ENCODE data around the gene RPS6KL1. TPM values are rescaled to one million over a fixed set of nuclear protein-coding genes. Genes with fewer than 3 reads are reported as not detected.

RPS6KL1 gene
- total and polyA plus RNA-seq, 2 experiments from 2014 or later = 5.6 to 6.5 TPM

DNA sequence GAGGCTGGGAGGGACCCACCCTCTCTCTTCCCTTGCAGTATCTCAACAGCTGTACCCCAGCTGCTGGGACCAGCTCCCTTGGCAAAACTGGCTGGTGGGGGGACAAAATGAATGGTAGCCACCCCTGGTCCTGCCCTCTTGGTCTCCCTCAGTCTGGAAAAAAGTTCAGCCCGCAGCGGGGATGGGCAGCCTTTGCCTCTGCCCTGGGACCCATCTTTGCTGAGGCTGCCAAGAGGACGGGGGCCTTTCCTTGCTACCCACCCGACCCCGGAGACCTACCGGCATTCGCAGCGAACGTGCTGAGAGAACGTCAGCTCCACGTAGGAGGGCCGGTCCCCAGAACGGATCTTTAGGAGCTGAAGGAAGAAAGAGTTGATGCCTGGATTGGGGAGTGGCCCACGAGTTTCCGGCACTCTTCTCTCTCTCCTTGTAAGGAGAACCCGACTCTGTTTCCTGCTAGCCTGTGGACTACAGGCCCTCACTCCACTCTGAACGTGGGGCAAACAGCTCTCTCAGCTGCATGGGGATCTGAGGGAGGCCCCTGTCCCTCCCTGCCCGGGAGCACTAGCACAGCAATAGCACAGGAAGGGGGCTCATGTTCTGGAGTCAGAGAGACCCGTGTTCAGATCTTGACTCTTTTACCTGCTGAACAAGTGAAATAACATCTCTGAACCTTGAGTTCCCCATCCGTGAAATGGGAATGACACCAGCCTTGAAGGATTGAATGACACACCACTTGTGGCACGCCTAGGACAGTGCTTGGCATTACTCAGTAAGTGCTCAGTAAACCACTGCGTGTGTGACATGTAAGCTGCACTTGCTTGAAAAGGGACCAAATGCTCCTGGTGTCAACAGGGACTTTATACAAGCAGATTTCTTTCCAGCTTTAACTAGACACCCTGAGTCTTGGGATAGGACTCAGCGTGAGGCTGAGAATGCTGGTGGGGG is 25.4 kb upstream of the RPS6KL1 start (continued):
- TF ChIP-seq, protein P1, sequence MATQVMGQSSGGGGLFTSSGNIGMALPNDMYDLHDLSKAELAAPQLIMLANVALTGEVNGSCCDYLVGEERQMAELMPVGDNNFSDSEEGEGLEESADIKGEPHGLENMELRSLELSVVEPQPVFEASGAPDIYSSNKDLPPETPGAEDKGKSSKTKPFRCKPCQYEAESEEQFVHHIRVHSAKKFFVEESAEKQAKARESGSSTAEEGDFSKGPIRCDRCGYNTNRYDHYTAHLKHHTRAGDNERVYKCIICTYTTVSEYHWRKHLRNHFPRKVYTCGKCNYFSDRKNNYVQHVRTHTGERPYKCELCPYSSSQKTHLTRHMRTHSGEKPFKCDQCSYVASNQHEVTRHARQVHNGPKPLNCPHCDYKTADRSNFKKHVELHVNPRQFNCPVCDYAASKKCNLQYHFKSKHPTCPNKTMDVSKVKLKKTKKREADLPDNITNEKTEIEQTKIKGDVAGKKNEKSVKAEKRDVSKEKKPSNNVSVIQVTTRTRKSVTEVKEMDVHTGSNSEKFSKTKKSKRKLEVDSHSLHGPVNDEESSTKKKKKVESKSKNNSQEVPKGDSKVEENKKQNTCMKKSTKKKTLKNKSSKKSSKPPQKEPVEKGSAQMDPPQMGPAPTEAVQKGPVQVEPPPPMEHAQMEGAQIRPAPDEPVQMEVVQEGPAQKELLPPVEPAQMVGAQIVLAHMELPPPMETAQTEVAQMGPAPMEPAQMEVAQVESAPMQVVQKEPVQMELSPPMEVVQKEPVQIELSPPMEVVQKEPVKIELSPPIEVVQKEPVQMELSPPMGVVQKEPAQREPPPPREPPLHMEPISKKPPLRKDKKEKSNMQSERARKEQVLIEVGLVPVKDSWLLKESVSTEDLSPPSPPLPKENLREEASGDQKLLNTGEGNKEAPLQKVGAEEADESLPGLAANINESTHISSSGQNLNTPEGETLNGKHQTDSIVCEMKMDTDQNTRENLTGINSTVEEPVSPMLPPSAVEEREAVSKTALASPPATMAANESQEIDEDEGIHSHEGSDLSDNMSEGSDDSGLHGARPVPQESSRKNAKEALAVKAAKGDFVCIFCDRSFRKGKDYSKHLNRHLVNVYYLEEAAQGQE (IDR thresholded peaks at IDR 0.05; ENCODE audit: unreplicated experiment) = no peak

DNA sequence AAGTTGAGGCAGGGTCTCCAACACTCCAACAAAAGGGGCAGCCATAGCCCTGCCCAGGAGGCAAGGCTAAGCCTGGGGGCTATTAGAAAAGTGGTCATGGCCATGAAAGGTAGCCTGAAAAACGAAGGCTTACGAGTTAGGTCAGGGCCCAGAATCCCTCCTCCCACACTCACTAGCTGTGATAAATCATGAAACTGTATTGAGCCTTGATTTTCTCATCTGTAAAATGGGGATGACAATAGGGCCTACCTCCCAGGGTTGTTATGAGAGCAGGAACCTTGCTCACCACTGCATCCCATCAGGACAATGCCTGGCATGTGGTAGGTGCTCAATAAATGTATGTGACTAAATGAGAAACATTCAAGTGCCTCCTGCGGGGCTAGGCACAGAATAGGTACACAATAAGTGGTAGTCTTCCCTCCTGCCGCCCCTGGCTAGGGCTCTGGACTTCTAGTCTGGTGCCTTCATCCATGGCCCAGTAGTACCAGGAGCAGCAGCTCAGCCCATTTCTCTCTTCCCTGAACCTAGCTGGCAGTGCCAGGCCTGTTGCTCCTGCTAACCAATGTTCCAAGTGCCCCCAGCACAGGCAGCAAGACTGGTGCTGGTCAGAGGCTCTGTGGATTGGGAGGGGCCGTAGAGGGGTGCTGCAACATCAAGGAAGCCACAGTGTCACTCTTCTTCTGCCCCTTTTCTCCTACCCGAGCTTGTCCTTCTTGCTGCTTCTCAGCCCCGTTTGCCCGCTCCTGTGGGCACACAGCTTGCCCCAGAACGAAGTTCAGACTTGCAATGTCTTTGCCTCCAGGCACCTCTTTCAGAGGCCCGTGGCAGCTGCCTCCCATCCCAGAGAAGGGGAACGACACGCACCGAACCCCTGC is 24.5 kb upstream of the RPS6KL1 start:
- H3K4me2 ChIP-seq = no peak overlapping the region
- no peak overlapping the region for H3K27ac Mint-ChIP-seq

More for the DNA sequence above, 24.5 kb upstream of the RPS6KL1 start:
- H3K27me3 ChIP-seq (ENCODE audit: insufficient read depth) = no peaks in the 10 kb centered on the region
- no peak for ATAC-seq
- no peak overlapping the region for H2AFZ ChIP-seq
- no peaks in the 10 kb centered on the region for H3K36me3 ChIP-seq (ENCODE audit: insufficient read depth)
- no peak overlapping the region; the same call in 2 of the 3 replicates for H3K4me3 Mint-ChIP-seq
- H3K9me2 ChIP-seq (ENCODE audit: insufficient read depth) = no peaks in the 10 kb centered on the region
- H3K4me1 Mint-ChIP-seq = peaks cover 8% of the 10 kb centered on the region; the same call in 2 of the 3 replicates
- H3K36me3 Mint-ChIP-seq (ENCODE audit: low read depth) = no peaks in the 10 kb centered on the region; the same call in 2 of the 3 replicates
- H3K27me3 Mint-ChIP-seq (ENCODE audit: insufficient read depth, low read depth, poor library complexity) = peaks cover 14% of the 10 kb centered on the region
- no peaks in the 10 kb centered on the region for H4K20me1 ChIP-seq (replicated peaks; ENCODE audit: insufficient read depth)
- no peak for TF ChIP-seq ZNF331 (CRISPR knock-in tag; IDR thresholded peaks at IDR 0.05; ENCODE audit: low read depth)
- TF ChIP-seq, protein P2, sequence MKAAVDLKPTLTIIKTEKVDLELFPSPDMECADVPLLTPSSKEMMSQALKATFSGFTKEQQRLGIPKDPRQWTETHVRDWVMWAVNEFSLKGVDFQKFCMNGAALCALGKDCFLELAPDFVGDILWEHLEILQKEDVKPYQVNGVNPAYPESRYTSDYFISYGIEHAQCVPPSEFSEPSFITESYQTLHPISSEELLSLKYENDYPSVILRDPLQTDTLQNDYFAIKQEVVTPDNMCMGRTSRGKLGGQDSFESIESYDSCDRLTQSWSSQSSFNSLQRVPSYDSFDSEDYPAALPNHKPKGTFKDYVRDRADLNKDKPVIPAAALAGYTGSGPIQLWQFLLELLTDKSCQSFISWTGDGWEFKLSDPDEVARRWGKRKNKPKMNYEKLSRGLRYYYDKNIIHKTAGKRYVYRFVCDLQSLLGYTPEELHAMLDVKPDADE (IDR thresholded peaks at IDR 0.05) = no peak
- TF ChIP-seq, protein P3, sequence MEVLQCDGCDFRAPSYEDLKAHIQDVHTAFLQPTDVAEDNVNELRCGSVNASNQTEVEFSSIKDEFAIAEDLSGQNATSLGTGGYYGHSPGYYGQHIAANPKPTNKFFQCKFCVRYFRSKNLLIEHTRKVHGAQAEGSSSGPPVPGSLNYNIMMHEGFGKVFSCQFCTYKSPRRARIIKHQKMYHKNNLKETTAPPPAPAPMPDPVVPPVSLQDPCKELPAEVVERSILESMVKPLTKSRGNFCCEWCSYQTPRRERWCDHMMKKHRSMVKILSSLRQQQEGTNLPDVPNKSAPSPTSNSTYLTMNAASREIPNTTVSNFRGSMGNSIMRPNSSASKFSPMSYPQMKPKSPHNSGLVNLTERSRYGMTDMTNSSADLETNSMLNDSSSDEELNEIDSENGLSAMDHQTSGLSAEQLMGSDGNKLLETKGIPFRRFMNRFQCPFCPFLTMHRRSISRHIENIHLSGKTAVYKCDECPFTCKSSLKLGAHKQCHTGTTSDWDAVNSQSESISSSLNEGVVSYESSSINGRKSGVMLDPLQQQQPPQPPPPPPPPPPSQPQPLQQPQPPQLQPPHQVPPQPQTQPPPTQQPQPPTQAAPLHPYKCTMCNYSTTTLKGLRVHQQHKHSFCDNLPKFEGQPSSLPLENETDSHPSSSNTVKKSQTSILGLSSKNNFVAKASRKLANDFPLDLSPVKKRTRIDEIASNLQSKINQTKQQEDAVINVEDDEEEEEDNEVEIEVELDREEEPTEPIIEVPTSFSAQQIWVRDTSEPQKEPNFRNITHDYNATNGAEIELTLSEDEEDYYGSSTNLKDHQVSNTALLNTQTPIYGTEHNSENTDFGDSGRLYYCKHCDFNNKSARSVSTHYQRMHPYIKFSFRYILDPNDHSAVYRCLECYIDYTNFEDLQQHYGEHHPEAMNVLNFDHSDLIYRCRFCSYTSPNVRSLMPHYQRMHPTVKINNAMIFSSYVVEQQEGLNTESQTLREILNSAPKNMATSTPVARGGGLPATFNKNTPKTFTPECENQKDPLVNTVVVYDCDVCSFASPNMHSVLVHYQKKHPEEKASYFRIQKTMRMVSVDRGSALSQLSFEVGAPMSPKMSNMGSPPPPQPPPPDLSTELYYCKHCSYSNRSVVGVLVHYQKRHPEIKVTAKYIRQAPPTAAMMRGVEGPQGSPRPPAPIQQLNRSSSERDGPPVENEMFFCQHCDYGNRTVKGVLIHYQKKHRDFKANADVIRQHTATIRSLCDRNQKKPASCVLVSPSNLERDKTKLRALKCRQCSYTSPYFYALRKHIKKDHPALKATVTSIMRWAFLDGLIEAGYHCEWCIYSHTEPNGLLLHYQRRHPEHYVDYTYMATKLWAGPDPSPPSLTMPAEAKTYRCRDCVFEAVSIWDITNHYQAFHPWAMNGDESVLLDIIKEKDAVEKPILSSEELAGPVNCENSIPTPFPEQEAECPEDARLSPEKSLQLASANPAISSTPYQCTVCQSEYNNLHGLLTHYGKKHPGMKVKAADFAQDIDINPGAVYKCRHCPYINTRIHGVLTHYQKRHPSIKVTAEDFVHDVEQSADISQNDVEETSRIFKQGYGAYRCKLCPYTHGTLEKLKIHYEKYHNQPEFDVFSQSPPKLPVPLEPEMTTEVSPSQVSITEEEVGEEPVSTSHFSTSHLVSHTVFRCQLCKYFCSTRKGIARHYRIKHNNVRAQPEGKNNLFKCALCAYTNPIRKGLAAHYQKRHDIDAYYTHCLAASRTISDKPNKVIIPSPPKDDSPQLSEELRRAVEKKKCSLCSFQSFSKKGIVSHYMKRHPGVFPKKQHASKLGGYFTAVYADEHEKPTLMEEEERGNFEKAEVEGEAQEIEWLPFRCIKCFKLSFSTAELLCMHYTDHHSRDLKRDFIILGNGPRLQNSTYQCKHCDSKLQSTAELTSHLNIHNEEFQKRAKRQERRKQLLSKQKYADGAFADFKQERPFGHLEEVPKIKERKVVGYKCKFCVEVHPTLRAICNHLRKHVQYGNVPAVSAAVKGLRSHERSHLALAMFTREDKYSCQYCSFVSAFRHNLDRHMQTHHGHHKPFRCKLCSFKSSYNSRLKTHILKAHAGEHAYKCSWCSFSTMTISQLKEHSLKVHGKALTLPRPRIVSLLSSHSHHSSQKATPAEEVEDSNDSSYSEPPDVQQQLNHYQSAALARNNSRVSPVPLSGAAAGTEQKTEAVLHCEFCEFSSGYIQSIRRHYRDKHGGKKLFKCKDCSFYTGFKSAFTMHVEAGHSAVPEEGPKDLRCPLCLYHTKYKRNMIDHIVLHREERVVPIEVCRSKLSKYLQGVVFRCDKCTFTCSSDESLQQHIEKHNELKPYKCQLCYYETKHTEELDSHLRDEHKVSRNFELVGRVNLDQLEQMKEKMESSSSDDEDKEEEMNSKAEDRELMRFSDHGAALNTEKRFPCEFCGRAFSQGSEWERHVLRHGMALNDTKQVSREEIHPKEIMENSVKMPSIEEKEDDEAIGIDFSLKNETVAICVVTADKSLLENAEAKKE (CRISPR knock-in tag; IDR thresholded peaks at IDR 0.05) = no peak
- no peak for TF ChIP-seq JUNB (IDR thresholded peaks at IDR 0.05; ENCODE audit: unreplicated experiment)
- no peak for TF ChIP-seq STAT1 (IDR thresholded peaks at IDR 0.05; ENCODE audit: unreplicated experiment)
- no peaks in the 10 kb centered on the region; the same call in 2 of the 3 replicates for H3K9me3 Mint-ChIP-seq
- H3K4me3 ChIP-seq = no peak overlapping the region
- peaks cover 4% of the 10 kb centered on the region; the same call in 1 of the 2 replicates for H3K4me1 ChIP-seq (ENCODE audit: insufficient read depth)
- H3K27ac ChIP-seq (ENCODE audit: low read depth) = no peak overlapping the region
- no peak for DNase-seq (ENCODE audit: low spot score)
- H3F3A ChIP-seq (replicated peaks; ENCODE audit: low read depth) = 0 out of 2 replicates have a peak, but pooled peaks cover 5% of the 10 kb centered on the region
- H3K79me2 ChIP-seq (replicated peaks; ENCODE audit: insufficient read depth) = no peaks in the 10 kb centered on the region
